HepG2 (cell line): ENCODE measurements around the gene NME1. TPM values are rescaled to one million over a fixed set of nuclear protein-coding genes. Genes with fewer than 3 reads are reported as not detected.

Experiments used
- AGO1 ChIP-seq: fragments of 200-400 bp; formaldehyde crosslinking; IDR thresholded peaks from 2 replicates; pipeline ENCODE4 v1.6.1; 2017; ENCODE audit warnings: mild to moderate bottlenecking, low read depth, low read length, moderate library complexity; ENCODE audit not compliant: poor library complexity, severe bottlenecking
- BCL6 ChIP-seq: IDR thresholded peaks from 2 replicates; pipeline ENCODE4 v1.6.1; 2016; ENCODE audit warnings: missing genetic modification reagents, missing compliant biosample characterization
- KMT2B ChIP-seq: IDR thresholded peaks from 2 replicates; pipeline ENCODE4 v1.6.1; 2016; ENCODE audit warnings: missing genetic modification reagents, missing compliant biosample characterization
- MBNL3 ChIP-seq: fragments of 250-450 bp; sonication (Bioruptor Pico); conservative IDR thresholded peaks from 2 replicates; pipeline ENCODE4 v1.8.0; 2022; ENCODE audit warnings: mild to moderate bottlenecking, inconsistent platforms
- PAWR ChIP-seq: sonication (generic); formaldehyde crosslinking; IDR thresholded peaks from 2 replicates; pipeline ENCODE4 v1.4.0; 2020; ENCODE audit warnings: missing genetic modification reagents, mild to moderate bottlenecking, borderline replicate concordance
- SETDB1 ChIP-seq: sonication (generic); formaldehyde crosslinking; IDR thresholded peaks from 2 replicates; pipeline ENCODE4 v1.5.1; 2020; ENCODE audit warnings: missing genetic modification reagents, mild to moderate bottlenecking, borderline replicate concordance
- SSRP1 ChIP-seq: IDR thresholded peaks from 2 replicates; pipeline ENCODE4 v1.6.1; 2016; ENCODE audit warnings: control low read depth
- SUZ12 ChIP-seq: fragments of 150-350 bp; IDR thresholded peaks from 2 replicates; pipeline ENCODE4 v1.6.1; 2014; ENCODE audit warnings: low read depth, low read length
- ZBTB37 ChIP-seq: sonication (generic); formaldehyde crosslinking; IDR thresholded peaks from 2 replicates; pipeline ENCODE4 v1.4.0; 2020; ENCODE audit warnings: mild to moderate bottlenecking, missing genetic modification reagents
- ZKSCAN5 ChIP-seq: sonication (generic); formaldehyde crosslinking; IDR thresholded peaks from 2 replicates; pipeline ENCODE4 v1.5.1; 2020; ENCODE audit warnings: mild to moderate bottlenecking, missing genetic modification reagents
- ZNF232 ChIP-seq: sonication (generic); formaldehyde crosslinking; IDR thresholded peaks from 2 replicates; pipeline ENCODE4 v1.4.0; 2020; ENCODE audit warnings: missing genetic modification reagents, borderline replicate concordance
- polyA plus RNA-seq, 8 experiments: library from polyadenylated mRNA; depleted of rRNA in 3 of 8; stranded (reverse) in 7 of 8; unstranded in 1 of 8; fragments of >200 nt; fragmentation: Illumina TruSeq in 4 of 8; extraction: Trizol in 4 of 8; gene quantifications; 2 replicates each; pipeline versions ENCODE4 v1.2.1 to v1.2.3, GENCODE V29; 2011 to 2016; ENCODE audit warnings: low read depth in 4 of 8, missing spikeins in 1 of 8, mixed read lengths in 1 of 8; ENCODE audit not compliant: insufficient read depth in 1 of 8
- total RNA-seq, 5 experiments: library from RNA; depleted of rRNA; stranded (reverse); fragments of >200 nt; fragmentation: Illumina TruSeq; extraction: Trizol; gene quantifications; 2 replicates each; pipeline ENCODE4 v1.2.3, GENCODE V29; 2016; ENCODE audit warnings: low read depth in 1 of 5
- TF ChIP-seq, protein P1 (sequence below): sonication (generic); formaldehyde crosslinking; IDR thresholded peaks from 2 replicates; pipeline ENCODE4 v1.5.1; 2020; ENCODE audit warnings: missing genetic modification reagents, mild to moderate bottlenecking, borderline replicate concordance
- TF ChIP-seq, protein P2 (sequence below): sonication (generic); formaldehyde crosslinking; IDR thresholded peaks from 2 replicates; pipeline ENCODE4 v1.5.0; 2020; ENCODE audit warnings: mild to moderate bottlenecking, missing genetic modification reagents

The NME1 gene
- total and polyA plus RNA-seq, 2 of the 13 experiments (the other 11 are each of a cell fraction or from before 2014, with no cell fraction given): 295 to 516 TPM

GRCh38 chr17:51121620-51122472 is 31.5 kb upstream of the NME1 start (continued):
- TF ChIP-seq ZBTB37 (CRISPR knock-in tag) (no peak), PAWR (no peak), SUZ12 (no peak), BCL6 (no peak), SSRP1 (CRISPR knock-in tag) (peak; percentile 6; the same call in 1 of the 2 replicates), AGO1 (no peak), ZNF232 (CRISPR knock-in tag) (no peak), MBNL3 (CRISPR knock-in tag) (no peak), SETDB1 (CRISPR knock-in tag) (no peak), ZKSCAN5 (CRISPR knock-in tag) (peak; percentile 69; the same call in 1 of the 2 replicates), KMT2B (CRISPR knock-in tag) (no peak)
- TF ChIP-seq, protein P1, sequence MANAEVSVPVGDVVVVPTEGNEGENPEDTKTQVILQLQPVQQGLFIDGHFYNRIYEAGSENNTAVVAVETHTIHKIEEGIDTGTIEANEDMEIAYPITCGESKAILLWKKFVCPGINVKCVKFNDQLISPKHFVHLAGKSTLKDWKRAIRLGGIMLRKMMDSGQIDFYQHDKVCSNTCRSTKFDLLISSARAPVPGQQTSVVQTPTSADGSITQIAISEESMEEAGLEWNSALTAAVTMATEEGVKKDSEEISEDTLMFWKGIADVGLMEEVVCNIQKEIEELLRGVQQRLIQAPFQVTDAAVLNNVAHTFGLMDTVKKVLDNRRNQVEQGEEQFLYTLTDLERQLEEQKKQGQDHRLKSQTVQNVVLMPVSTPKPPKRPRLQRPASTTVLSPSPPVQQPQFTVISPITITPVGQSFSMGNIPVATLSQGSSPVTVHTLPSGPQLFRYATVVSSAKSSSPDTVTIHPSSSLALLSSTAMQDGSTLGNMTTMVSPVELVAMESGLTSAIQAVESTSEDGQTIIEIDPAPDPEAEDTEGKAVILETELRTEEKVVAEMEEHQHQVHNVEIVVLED: no peak
- TF ChIP-seq, protein P2, sequence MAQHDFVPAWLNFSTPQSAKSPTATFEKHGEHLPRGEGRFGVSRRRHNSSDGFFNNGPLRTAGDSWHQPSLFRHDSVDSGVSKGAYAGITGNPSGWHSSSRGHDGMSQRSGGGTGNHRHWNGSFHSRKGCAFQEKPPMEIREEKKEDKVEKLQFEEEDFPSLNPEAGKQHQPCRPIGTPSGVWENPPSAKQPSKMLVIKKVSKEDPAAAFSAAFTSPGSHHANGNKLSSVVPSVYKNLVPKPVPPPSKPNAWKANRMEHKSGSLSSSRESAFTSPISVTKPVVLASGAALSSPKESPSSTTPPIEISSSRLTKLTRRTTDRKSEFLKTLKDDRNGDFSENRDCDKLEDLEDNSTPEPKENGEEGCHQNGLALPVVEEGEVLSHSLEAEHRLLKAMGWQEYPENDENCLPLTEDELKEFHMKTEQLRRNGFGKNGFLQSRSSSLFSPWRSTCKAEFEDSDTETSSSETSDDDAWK (CRISPR knock-in tag): no peak
